Measurements from ENCODE around the gene MLLT1.
A peak's percentile ranks its signal among the peaks of the same experiment; 100 is the strongest.

Gene MLLT1

DNA sequence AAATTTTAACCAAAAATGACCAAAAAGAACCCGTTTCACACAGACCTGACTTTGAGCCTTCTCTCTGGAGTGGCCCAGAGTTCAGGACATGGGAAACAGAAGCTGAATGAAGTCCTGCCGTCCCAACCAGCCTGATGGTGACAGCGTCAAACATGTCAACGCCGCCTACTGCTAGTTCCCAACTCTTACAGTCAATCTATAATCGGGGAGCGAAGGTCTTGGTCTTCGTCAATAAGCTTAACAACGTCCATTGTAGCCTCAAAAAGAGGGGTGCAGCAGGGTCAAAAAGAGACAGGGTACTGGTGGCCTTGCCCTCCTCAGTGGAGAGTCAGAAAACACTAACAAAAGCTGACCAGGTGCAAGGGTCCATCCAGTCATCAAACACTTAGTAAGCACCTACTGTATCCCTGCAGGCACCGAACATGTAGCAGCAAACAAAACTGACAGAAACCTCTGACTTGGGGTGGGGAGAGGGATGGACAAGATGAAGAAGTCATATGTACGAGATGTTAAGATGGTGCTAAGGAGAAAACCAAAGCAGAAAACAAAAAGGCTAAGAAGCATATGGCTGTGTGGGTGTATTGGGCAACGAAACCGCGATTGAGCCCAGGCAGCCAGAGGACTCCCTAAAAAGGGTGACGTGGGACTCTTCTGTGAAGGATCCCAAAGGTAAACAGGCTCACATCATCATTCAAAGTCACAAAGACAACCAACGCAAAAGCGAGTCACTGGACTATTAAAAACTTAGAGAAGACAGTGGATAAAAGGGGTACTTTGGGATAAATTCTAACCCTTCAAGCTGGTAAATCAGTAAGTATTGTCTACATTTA is 12.0 kb downstream of the MLLT1 start:
- Histone ChIP-seq H2BK5ac (ENCODE audit: low read length) (no peak overlapping the region), H3K27ac (replicated peaks; ENCODE audit: low read length) (no peak overlapping the region), H3K9ac (ENCODE audit: low read depth, low read length, poor library complexity) (no peak overlapping the region), H3K36me3 (replicated peaks in 1 of 2; ENCODE audit: control insufficient read depth in 2 of 2, insufficient read depth in 2 of 2, low read length in 2 of 2) (peaks cover 26 to 77% of the 10 kb centered on the region in 2 donors), H4K91ac (ENCODE audit: low read depth, low read length, poor library complexity) (no peak overlapping the region), H3K4me3 (ENCODE audit: low read length in 2 of 2) (no peak overlapping the region), H2AK5ac (ENCODE audit: low read depth, low read length) (no peak overlapping the region), H3K4ac (ENCODE audit: low read length) (no peak overlapping the region), H2BK12ac (ENCODE audit: low read length) (no peak overlapping the region), H3K4me1 (ENCODE audit: control insufficient read depth in 2 of 2, insufficient read depth in 1 of 2, low read depth in 1 of 2, low read length in 2 of 2) (peaks cover 9 to 19% of the 10 kb centered on the region in 2 donors), H3K27me3 (ENCODE audit: control insufficient read depth in 3 of 3, insufficient read depth in 3 of 3, low read depth in 1 of 3, low read length in 3 of 3) (no peaks in the 10 kb centered on the region), H3K79me1 (ENCODE audit: low read depth, low read length) (peaks cover 20% of the 10 kb centered on the region), H2BK15ac (ENCODE audit: low read length) (no peak overlapping the region), H3K9me3 (replicated peaks in 1 of 2; ENCODE audit: control insufficient read depth in 2 of 2, insufficient read depth in 1 of 2, low read depth in 1 of 2, low read length in 2 of 2) (no peaks in the 10 kb centered on the region), H2BK120ac (ENCODE audit: low read depth, low read length) (no peak overlapping the region), H3K23ac (ENCODE audit: low read depth, low read length, poor library complexity) (no peak overlapping the region), H3K18ac (ENCODE audit: low read length) (no peak overlapping the region), H3K4me2 (ENCODE audit: insufficient read depth, low read length, poor library complexity, severe bottlenecking) (no peak overlapping the region), H3K14ac (ENCODE audit: low read length) (no peak overlapping the region), H4K8ac (ENCODE audit: low read depth, low read length) (no peak overlapping the region), H2AFZ (ENCODE audit: low read length) (no peak overlapping the region)
- no peak for DNase-seq (ENCODE audit: low spot score)
- no CpG with 5 or more reads among the region's 17 CpGs for WGBS, 2 donors (ENCODE audit: extremely low coverage in 2 of 2, insufficient read length in 2 of 2, insufficient replicate concordance in 1 of 2)

DNA sequence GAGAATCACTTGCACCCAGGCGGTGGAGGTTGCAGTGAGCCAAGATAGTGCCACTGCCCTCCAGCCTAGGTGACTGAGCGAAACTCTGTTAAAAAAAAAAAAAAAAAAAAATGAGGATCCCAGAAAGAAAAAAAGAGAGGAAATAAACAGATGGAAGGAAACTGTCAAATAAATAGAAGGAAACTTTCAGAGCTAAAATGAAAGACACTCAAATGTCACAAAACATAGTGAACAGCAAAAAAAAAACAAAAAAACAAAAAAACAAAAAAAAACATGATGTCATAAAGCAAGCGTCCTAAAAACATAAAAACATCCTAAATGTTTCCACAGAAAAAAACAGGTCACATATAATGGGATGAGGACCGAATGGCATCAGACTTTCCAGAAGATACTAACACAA is 15.0 kb downstream of the MLLT1 start:
- H3K4me3 ChIP-seq (ENCODE audit: low read length in 2 of 2): no peak overlapping the region
- peaks cover 30 to 95% of the 10 kb centered on the region in 2 donors for H3K36me3 ChIP-seq (replicated peaks in 1 of 2; ENCODE audit: control insufficient read depth in 2 of 2, insufficient read depth in 2 of 2, low read length in 2 of 2)
- H4K91ac ChIP-seq (ENCODE audit: low read depth, low read length, poor library complexity): no peak overlapping the region
- DNase-seq (ENCODE audit: low spot score): no peak
- no peak overlapping the region for H2BK5ac ChIP-seq (ENCODE audit: low read length)
- H4K8ac ChIP-seq (ENCODE audit: low read depth, low read length): no peak overlapping the region
- no peak overlapping the region for H3K27ac ChIP-seq (replicated peaks; ENCODE audit: low read length)
- no peak overlapping the region for H3K9ac ChIP-seq (ENCODE audit: low read depth, low read length, poor library complexity)
- no peak overlapping the region for H3K14ac ChIP-seq (ENCODE audit: low read length)
- H3K27me3 ChIP-seq (ENCODE audit: control insufficient read depth in 3 of 3, insufficient read depth in 3 of 3, low read depth in 1 of 3, low read length in 3 of 3): no peaks in the 10 kb centered on the region
- peaks cover 0 to 7% of the 10 kb centered on the region in 2 donors for H3K4me1 ChIP-seq (ENCODE audit: control insufficient read depth in 2 of 2, insufficient read depth in 1 of 2, low read depth in 1 of 2, low read length in 2 of 2)
- no peak overlapping the region for H3K18ac ChIP-seq (ENCODE audit: low read length)
- H3K79me1 ChIP-seq (ENCODE audit: low read depth, low read length): peaks cover 11% of the 10 kb centered on the region
- H2BK15ac ChIP-seq (ENCODE audit: low read length): no peak overlapping the region
- H3K9me3 ChIP-seq (replicated peaks in 1 of 2; ENCODE audit: control insufficient read depth in 2 of 2, insufficient read depth in 1 of 2, low read depth in 1 of 2, low read length in 2 of 2): no peaks in the 10 kb centered on the region
- H2BK12ac ChIP-seq (ENCODE audit: low read length): no peak overlapping the region
- no peak overlapping the region for H2AFZ ChIP-seq (ENCODE audit: low read length)
- H3K4ac ChIP-seq (ENCODE audit: low read length): no peak overlapping the region
- no peak overlapping the region for H2BK120ac ChIP-seq (ENCODE audit: low read depth, low read length)
- no peak overlapping the region for H3K4me2 ChIP-seq (ENCODE audit: insufficient read depth, low read length, poor library complexity, severe bottlenecking)
- H3K23ac ChIP-seq (ENCODE audit: low read depth, low read length, poor library complexity): no peak overlapping the region
- H2AK5ac ChIP-seq (ENCODE audit: low read depth, low read length): no peak overlapping the region
- no CpG with 5 or more reads among the region's 4 CpGs for WGBS, 2 donors (ENCODE audit: extremely low coverage in 2 of 2, insufficient read length in 2 of 2, insufficient replicate concordance in 1 of 2)

- H3K79me1 ChIP-seq (ENCODE audit: low read depth, low read length): peaks cover 14% of the 10 kb centered on the region
- peak overlapping the region; percentile 89 for H3K18ac ChIP-seq (ENCODE audit: low read length)
- H3K9me3 ChIP-seq (replicated peaks in 1 of 2; ENCODE audit: control insufficient read depth in 2 of 2, insufficient read depth in 1 of 2, low read depth in 1 of 2, low read length in 2 of 2): no peaks in the 10 kb centered on the region
- no peak overlapping the region for H3K4me2 ChIP-seq (ENCODE audit: insufficient read depth, low read length, poor library complexity, severe bottlenecking)
- peak overlapping the region; percentile 63 for H3K27ac ChIP-seq (replicated peaks; ENCODE audit: low read length)
- H4K91ac ChIP-seq (ENCODE audit: low read depth, low read length, poor library complexity): no peak overlapping the region
- no peak overlapping the region for H2AFZ ChIP-seq (ENCODE audit: low read length)
- no peak overlapping the region for H3K23ac ChIP-seq (ENCODE audit: low read depth, low read length, poor library complexity)
- peaks cover 0 to 7% of the 10 kb centered on the region in 2 donors for H3K4me1 ChIP-seq (ENCODE audit: control insufficient read depth in 2 of 2, insufficient read depth in 1 of 2, low read depth in 1 of 2, low read length in 2 of 2)
- H2BK120ac ChIP-seq (ENCODE audit: low read depth, low read length): no peak overlapping the region
- peak overlapping the region; percentile 93 for H2BK5ac ChIP-seq (ENCODE audit: low read length)
- no peak overlapping the region for H3K4ac ChIP-seq (ENCODE audit: low read length)
- H3K9ac ChIP-seq (ENCODE audit: low read depth, low read length, poor library complexity): peak overlapping the region; percentile 65
- WGBS, 2 donors (ENCODE audit: extremely low coverage in 2 of 2, insufficient read length in 2 of 2, insufficient replicate concordance in 1 of 2): no CpG with 5 or more reads among the region's 18 CpGs
- H3K36me3 ChIP-seq (replicated peaks in 1 of 2; ENCODE audit: control insufficient read depth in 2 of 2, insufficient read depth in 2 of 2, low read length in 2 of 2): peaks cover 28 to 95% of the 10 kb centered on the region in 2 donors
- no peak for DNase-seq (ENCODE audit: low spot score)
- no peak overlapping the region for H2BK15ac ChIP-seq (ENCODE audit: low read length)
- peak overlapping the region in 1 of 2 donors; percentile 12 for H3K4me3 ChIP-seq (ENCODE audit: low read length in 2 of 2)
- H3K27me3 ChIP-seq (ENCODE audit: control insufficient read depth in 3 of 3, insufficient read depth in 3 of 3, low read depth in 1 of 3, low read length in 3 of 3): no peaks in the 10 kb centered on the region
- no peak overlapping the region for H2AK5ac ChIP-seq (ENCODE audit: low read depth, low read length)
- H4K8ac ChIP-seq (ENCODE audit: low read depth, low read length): no peak overlapping the region
- H2BK12ac ChIP-seq (ENCODE audit: low read length): no peak overlapping the region
- peak overlapping the region; percentile 64 for H3K14ac ChIP-seq (ENCODE audit: low read length)
These were observed 15.9 kb downstream of the MLLT1 start for GRCh38 chr19:6263735-6264444.

GRCh38 chr19:6263306-6263705 is 16.5 kb downstream of the MLLT1 start:
- Histone ChIP-seq H2BK15ac (ENCODE audit: low read length) (no peak overlapping the region), H3K4me1 (ENCODE audit: control insufficient read depth in 2 of 2, insufficient read depth in 1 of 2, low read depth in 1 of 2, low read length in 2 of 2) (peaks cover 0 to 7% of the 10 kb centered on the region in 2 donors), H4K91ac (ENCODE audit: low read depth, low read length, poor library complexity) (no peak overlapping the region), H3K79me1 (ENCODE audit: low read depth, low read length) (peaks cover 14% of the 10 kb centered on the region), H2BK120ac (ENCODE audit: low read depth, low read length) (no peak overlapping the region), H2BK5ac (ENCODE audit: low read length) (peak overlapping the region; percentile 93), H3K27ac (replicated peaks; ENCODE audit: low read length) (peak overlapping the region; percentile 63), H3K9me3 (replicated peaks in 1 of 2; ENCODE audit: control insufficient read depth in 2 of 2, insufficient read depth in 1 of 2, low read depth in 1 of 2, low read length in 2 of 2) (no peaks in the 10 kb centered on the region), H3K4me3 (ENCODE audit: low read length in 2 of 2) (peak overlapping the region in 1 of 2 donors; percentile 12), H2AFZ (ENCODE audit: low read length) (no peak overlapping the region), H2AK5ac (ENCODE audit: low read depth, low read length) (no peak overlapping the region), H3K23ac (ENCODE audit: low read depth, low read length, poor library complexity) (peak overlapping the region; percentile 13), H3K27me3 (ENCODE audit: control insufficient read depth in 3 of 3, insufficient read depth in 3 of 3, low read depth in 1 of 3, low read length in 3 of 3) (no peaks in the 10 kb centered on the region), H3K4ac (ENCODE audit: low read length) (no peak overlapping the region), H3K36me3 (replicated peaks in 1 of 2; ENCODE audit: control insufficient read depth in 2 of 2, insufficient read depth in 2 of 2, low read length in 2 of 2) (peaks cover 30 to 95% of the 10 kb centered on the region in 2 donors), H2BK12ac (ENCODE audit: low read length) (no peak overlapping the region), H3K4me2 (ENCODE audit: insufficient read depth, low read length, poor library complexity, severe bottlenecking) (no peak overlapping the region), H3K9ac (ENCODE audit: low read depth, low read length, poor library complexity) (peak overlapping the region; percentile 65), H4K8ac (ENCODE audit: low read depth, low read length) (no peak overlapping the region), H3K14ac (ENCODE audit: low read length) (no peak overlapping the region), H3K18ac (ENCODE audit: low read length) (peak overlapping the region; percentile 89)
- no CpG with 5 or more reads among the region's 12 CpGs for WGBS, 2 donors (ENCODE audit: extremely low coverage in 2 of 2, insufficient read length in 2 of 2, insufficient replicate concordance in 1 of 2)
- no peak for DNase-seq (ENCODE audit: low spot score)
